Dermis microvascular lymphatic vessel endothelial cell (primary cell): Measurements from ENCODE around the gene RBP4. TPM values are rescaled to one million over a fixed set of nuclear protein-coding genes. Genes with fewer than 3 reads are reported as not detected.

Experiments
- DNase-seq, 2 donors: peaks; one replicate each; pipeline versions ENCODE4 v3.0.0 to v3.0.0-alpha.2; 2010; ENCODE audit warnings: low read depth in 2 of 2
- total RNA-seq: library from RNA; depleted of rRNA; stranded (reverse); fragments of >200 nt; gene quantifications from 2 replicates; pipeline ENCODE4 v1.2.1, GENCODE V29; 2014

The RBP4 gene
- not detected in 2 replicates for total RNA-seq

DNA sequence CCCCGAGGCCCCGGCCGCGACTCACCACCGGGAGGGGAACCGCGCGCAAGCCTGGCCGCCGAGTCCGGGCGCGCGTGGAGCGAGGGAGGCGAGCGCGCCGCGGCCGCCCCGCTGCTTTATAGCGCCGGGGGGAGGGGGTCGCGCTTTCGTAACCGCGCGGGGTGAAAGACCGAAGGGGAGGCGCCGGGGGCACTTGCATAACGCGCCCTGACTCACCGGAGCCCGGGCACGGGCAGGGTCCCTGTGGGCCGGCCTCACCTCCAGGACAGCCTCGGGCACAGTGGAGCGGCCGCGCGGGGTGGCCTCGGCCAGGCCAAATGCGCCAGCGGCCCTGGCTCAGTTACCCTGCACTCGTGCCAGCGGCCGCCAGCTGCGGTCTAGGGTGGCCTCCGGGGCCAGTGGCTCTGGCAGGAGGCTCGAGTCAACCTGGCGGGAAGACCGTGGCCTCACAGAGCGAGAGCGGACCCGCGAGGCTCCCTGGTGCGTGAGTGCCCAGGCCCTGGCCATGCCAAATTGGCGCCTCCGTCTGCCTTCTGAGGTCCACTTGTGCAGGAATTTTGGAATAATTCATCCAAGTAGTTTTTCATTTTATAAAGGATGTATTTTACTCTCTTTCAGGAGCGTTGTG is at the start of gene RBP4:
Gene RBP4 (minus strand): TSS at position 90 of the 628 bp plus-strand sequence. CDS start 207 bp downstream, outside the sequence.
- no peak for DNase-seq

- no peak for DNase-seq
These were observed 38.8 kb upstream of the RBP4 start for GRCh38 chr10:93639791-93640190.

GRCh38 chr10:93630625-93631557 is 29.9 kb upstream of the RBP4 start:
- DNase-seq, result no peak

GRCh38 chr10:93629647-93630305 is 28.7 kb upstream of the RBP4 start:
- no peak for DNase-seq

DNA sequence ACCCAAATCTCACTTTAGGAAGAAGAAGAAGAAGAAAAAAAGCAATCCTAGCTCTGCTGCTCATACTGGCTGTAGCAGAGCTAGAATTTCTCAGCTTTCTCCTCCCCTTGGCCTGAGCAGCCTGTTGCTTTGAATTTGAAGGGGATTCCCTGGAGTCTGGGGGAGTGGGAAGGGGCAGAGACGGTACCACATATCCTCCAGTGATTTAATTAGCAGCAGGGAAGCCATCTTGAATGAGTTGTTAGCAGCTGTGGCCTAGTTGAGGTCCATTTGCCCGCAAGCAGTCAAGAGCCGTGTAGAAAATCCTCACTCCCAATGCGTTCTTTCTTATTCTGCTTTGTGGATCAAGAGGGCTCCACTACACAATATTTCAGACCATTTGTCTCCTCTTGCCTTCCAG is 27.8 kb upstream of the RBP4 start:
- no peak for DNase-seq

DNA sequence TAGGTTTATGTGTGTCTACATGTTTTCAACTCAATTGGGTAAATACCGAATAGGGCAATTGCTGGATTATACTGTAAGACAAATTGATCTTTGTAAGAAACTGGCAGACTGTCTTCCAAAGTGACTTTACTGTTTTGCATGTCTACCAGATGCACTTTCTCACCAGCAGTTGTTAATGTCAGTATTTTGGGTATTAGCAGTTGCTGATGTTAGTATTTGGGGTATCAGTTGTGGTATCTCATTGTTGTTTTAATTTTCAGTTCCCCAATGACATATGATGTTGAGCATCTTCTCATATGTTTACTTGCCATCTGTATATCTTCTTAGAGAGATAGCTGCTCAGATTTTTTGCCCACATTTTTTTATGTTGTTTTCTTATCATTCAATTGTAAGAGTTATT is 21.9 kb upstream of the RBP4 start:
- DNase-seq, result no peak

DNA sequence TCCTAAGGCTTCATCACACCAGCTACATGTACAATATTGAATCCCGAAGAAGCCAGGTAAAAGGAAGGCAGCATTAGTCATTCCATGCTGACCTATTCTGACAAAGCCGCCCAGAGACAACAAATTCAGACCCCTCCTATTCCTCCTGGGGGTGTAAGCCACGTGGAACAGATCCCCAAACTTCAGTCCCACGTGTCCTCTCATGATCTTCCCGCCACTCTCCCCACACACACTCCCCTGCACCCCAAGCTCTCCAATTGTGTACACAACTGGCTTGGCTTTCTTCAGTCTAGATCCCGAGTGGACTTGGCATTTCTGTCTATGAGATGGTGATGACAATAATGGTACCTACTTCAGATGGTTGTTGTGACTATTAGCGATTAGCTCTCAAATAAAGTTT is 19.9 kb upstream of the RBP4 start:
- DNase-seq, result no peak

DNA sequence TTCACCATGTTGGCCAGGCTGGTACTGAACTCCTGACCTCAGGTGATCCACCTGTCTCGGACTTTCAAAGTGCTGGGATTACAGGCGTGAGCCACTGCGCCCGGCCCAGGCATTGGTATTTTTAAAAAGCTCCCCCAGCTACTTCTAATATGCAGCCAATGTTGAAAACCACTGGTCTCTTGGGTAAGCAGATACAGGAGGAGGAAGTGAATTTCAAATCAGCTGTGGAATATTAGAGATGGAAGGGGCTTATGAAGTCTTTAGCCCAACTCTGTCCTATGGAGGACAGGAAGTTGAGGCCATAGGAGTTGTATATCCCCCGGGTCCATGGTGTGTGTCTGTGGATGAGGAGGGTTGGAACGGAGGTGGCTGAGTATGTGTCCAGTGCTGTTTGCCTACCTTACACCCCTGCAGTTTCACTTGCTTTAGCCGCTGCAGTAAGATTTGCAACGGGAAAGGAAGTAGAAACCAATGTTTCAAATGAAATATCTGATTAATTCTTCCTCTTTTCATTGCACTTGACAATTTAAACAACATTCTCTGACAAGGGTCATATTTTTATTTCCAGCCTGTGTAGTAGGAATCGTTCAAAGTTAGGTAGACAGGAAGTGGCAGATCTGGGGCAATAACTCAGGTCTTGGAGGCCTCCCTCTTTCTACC is 14.7 kb upstream of the RBP4 start:
- DNase-seq, result no peak

GRCh38 chr10:93614101-93614825 is 13.2 kb upstream of the RBP4 start:
- DNase-seq, result no peak

GRCh38 chr10:93613126-93613525 is 12.1 kb upstream of the RBP4 start:
- no peak for DNase-seq

DNA sequence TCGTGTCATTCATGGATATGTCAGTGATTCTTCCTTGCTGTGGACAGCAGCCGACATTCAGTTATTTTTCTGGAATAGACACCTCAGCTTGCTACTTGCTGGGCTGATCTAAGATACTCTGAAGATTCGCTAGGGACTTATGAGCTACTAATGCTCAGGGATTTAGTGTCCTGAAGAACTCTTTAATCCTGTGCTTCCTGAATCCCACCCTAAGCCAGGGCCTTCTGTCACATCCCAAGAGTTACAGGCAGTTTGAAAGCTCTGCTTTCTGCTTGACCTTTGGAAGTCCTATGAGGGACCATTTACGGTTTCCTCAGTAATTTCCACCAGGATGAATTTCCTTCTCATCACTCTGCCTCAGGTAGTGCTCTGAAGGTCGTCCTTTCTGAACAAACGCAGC is 11.3 kb upstream of the RBP4 start, which contains the start of gene PDE6C:
Gene PDE6C (plus strand): TSS at position 227 of the 400 bp plus-strand sequence. CDS start 189 bp downstream, outside the sequence.
- no peak for DNase-seq

DNA sequence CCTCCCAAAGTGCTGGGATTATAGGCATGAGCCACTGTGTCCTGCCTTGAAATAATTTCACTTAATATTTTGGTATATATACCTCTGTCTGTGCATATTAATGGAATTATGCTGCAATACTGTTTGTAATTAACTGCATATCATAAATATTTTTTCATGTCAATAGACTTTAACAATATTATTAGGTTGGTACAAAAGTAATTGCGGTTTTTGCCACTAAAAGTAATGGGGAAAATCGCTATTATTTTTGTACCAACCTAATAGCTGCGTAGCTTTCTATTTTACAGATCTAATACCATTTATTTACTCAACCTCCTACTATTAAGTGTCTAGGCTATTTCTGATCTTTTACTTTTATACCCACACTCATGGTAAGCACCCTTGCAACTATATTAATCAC is 7.4 kb upstream of the RBP4 start:
- DNase-seq, result no peak

GRCh38 chr10:93604146-93604545 is 3.1 kb upstream of the RBP4 start:
- peak in 1 of 2 donors; percentile 18 for DNase-seq

DNA sequence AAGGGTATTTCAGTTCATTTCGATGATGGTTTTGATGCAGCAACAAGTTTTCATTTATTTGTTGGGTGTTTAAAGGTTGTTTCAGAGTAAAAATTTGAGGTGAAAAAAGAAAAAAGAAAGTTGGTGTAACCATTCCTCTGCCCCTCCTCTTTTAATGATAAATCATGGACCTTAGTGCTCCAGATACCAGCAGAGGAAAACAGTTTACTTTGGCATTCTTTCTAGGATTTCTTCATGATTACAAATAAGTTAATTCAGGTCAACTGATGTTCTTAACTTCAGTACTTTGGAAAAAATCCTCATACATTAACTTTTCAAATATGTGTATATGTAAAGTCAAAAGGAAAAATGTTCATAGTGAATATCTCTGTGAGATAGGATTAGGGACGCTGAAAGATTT is 2.0 kb upstream of the RBP4 start:
- no peak for DNase-seq

GRCh38 chr10:93601774-93602162 is 733 bp upstream of the RBP4 start:
- no peak for DNase-seq

- DNase-seq, result peak in 1 of 2 donors; percentile 34
These were observed 439 bp downstream of the RBP4 start for GRCh38 chr10:93600446-93601145.

DNA sequence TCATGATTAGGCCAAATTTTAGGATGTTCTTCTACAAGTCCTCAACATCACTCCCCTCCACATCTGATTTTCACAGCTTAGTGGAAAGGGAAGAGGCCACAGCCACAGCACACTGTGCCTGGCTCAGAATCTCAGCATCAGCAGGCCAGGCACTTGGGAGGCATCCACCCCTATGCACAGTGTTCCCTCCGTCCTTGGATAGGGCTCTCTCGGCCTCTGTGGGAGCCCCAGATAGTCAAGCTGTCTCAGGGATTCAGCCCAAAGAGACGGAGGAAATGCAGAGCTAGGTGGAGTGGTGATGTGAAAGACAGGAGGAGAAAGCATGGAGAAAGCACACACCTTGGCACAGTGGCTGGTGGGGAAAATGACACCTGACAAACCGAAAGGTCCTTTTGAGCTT is 1.3 kb downstream of the RBP4 start:
- DNase-seq, result no peak

DNA sequence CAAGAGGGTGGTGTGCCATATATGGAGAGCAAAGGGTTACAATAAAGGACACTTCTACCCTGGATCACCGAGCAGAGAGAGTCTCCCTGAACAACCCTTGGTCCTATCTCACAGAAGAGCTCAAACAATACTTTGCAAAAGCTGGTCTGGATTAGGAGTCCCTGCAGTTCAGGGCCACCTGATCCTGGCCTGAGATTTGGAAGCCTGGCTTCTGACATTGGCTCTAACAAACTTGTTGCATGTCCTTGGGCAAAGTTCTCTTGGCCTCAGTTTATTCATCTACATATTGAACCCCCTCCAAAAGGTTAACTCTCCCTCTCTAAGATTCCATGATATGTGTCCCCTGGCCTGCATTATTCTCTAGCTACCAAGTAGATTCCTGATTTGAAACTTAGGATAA is 1.7 kb downstream of the RBP4 start:
- DNase-seq, result no peak

DNA sequence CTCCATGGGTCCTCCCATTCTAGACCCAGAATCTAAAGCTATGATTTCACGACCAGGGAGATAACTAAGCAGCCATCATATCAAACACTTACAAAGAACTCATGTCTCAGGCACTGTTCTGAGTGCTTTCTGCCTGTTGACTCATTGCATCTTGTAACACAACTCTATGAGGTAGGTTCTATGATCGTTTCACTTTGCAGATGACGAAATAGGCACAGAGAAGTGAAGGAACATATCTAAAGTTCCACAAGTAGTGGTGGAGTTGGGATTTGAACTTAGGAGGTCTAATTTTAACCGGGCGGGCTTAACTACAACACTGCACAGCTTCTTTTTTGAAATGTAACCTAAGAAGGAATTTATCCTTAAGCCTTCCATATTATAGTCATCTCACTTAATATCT is 2.9 kb downstream of the RBP4 start:
- DNase-seq, result no peak

- DNase-seq, result no peak
These were observed 3.9 kb downstream of the RBP4 start for GRCh38 chr10:93597075-93597599.
